ENCODE data around the gene CYTH4.

The CYTH4 gene

GRCh38 chr22:37273126-37273845 is 9.0 kb upstream of the CYTH4 start:
- DNase-seq: no peak

GRCh38 chr22:37273846-37274225 is 8.5 kb upstream of the CYTH4 start:
- no peak for DNase-seq

- no peak for DNase-seq
Measured at GRCh38 chr22:37274380-37274862, 7.9 kb upstream of the CYTH4 start.

GRCh38 chr22:37275134-37275533 is 7.2 kb upstream of the CYTH4 start:
- DNase-seq: no peak

- DNase-seq: no peak
Measured at GRCh38 chr22:37275622-37276021, 6.7 kb upstream of the CYTH4 start.

GRCh38 chr22:37276776-37277175 is 5.5 kb upstream of the CYTH4 start:
- DNase-seq: no peak

GRCh38 chr22:37277384-37277783 is 4.9 kb upstream of the CYTH4 start:
- no peak for DNase-seq

GRCh38 chr22:37278261-37278660 is 4.0 kb upstream of the CYTH4 start:
- DNase-seq: no peak

GRCh38 chr22:37279331-37280181 is 2.8 kb upstream of the CYTH4 start:
- DNase-seq: no peak

GRCh38 chr22:37280718-37281117 is 1.6 kb upstream of the CYTH4 start:
- DNase-seq: no peak

GRCh38 chr22:37281195-37281594 is 1.1 kb upstream of the CYTH4 start:
- DNase-seq: no peak

GRCh38 chr22:37281646-37282384 is 493 bp upstream of the CYTH4 start:
- no peak for DNase-seq

GRCh38 chr22:37283393-37283937 is 1.2 kb downstream of the CYTH4 start:
- no peak for DNase-seq

GRCh38 chr22:37284126-37284804 is 2.0 kb downstream of the CYTH4 start:
- DNase-seq: no peak

GRCh38 chr22:37284805-37285355 is 2.6 kb downstream of the CYTH4 start:
- DNase-seq: no peak

- no peak for DNase-seq
Measured at GRCh38 chr22:37285937-37286336, 3.6 kb downstream of the CYTH4 start.

- DNase-seq: no peak
Measured at GRCh38 chr22:37287550-37287951, 5.2 kb downstream of the CYTH4 start.

- DNase-seq: no peak
Measured at GRCh38 chr22:37288521-37288920, 6.2 kb downstream of the CYTH4 start.

GRCh38 chr22:37289156-37289735 is 6.9 kb downstream of the CYTH4 start:
- no peak for DNase-seq

GRCh38 chr22:37290737-37291136 is 8.4 kb downstream of the CYTH4 start:
- no peak for DNase-seq

GRCh38 chr22:37291559-37292298 is 9.4 kb downstream of the CYTH4 start:
- no peak for DNase-seq
